SU-DHL-6 (cell line): ENCODE data around the gene BAHD1.

ENCODE experiments used
- H2AFZ ChIP-seq: fragments of 200-600 bp; sonication (generic); 2 replicates; pipeline ENCODE4 v1.6.1; 2014; ENCODE audit warnings: low read depth, mild to moderate bottlenecking, moderate library complexity, mixed read lengths, antibody characterized with exemption, low read length; ENCODE audit not compliant: severe bottlenecking
- H3F3A ChIP-seq: fragments of 200-600 bp; shearing (Covaris generic); 2 replicates; pipeline ENCODE4 v1.6.0; 2016; ENCODE audit warnings: antibody characterized with exemption, mild to moderate bottlenecking; ENCODE audit not compliant: insufficient read depth
- H3K27ac ChIP-seq: fragments of 200-600 bp; sonication (generic); 2 replicates; pipeline ENCODE4 v1.5.1; 2016; ENCODE audit warnings: low read depth, mild to moderate bottlenecking, low read length, moderate library complexity, mixed read lengths
- H3K27me3 ChIP-seq: fragments of 200-600 bp; sonication (generic), shearing (Covaris generic); 2 replicates; pipeline ENCODE4 v1.6.0; 2014; ENCODE audit warnings: mild to moderate bottlenecking, low read length
- H3K36me3 ChIP-seq: fragments of 200-600 bp; sonication (generic); 2 replicates; pipeline ENCODE4 v1.6.1; 2014; ENCODE audit warnings: mild to moderate bottlenecking, low read length, mixed read lengths
- H3K4me2 ChIP-seq: fragments of 300-600, 200-600 bp; shearing (Covaris generic), sonication (generic); 2 replicates; pipeline ENCODE4 v1.6.0; 2014; ENCODE audit warnings: low read length, low read depth, mild to moderate bottlenecking; ENCODE audit not compliant: poor library complexity, severe bottlenecking
- H3K4me3 ChIP-seq: fragments of 200-600 bp; sonication (generic); 2 replicates; pipeline ENCODE4 v1.5.1; 2014; ENCODE audit warnings: antibody characterized with exemption, low read length, mild to moderate bottlenecking, mixed read lengths; ENCODE audit not compliant: insufficient read depth, poor library complexity, severe bottlenecking
- H3K79me2 ChIP-seq: fragments of 200-600 bp; sonication (generic); 2 replicates; pipeline ENCODE4 v1.6.1; 2014; ENCODE audit warnings: mild to moderate bottlenecking, low read length, moderate library complexity; ENCODE audit not compliant: insufficient read depth
- H3K9ac ChIP-seq: fragments of 200-600 bp; sonication (generic); 2 replicates; pipeline ENCODE4 v1.7.0; 2014; ENCODE audit warnings: mild to moderate bottlenecking, low read length
- H3K9me2 ChIP-seq: fragments of 200-600 bp; sonication (generic); replicated peaks from 2 replicates; pipeline ENCODE4 v1.6.1; 2014; ENCODE audit warnings: low read length; ENCODE audit not compliant: insufficient read depth
- H3K9me3 ChIP-seq: fragments of 200-600 bp; sonication (generic); 2 replicates; pipeline ENCODE4 v1.6.1; 2014; ENCODE audit warnings: low read length, mixed read lengths; ENCODE audit not compliant: insufficient read depth
- H4K20me1 ChIP-seq: fragments of 200-600 bp; sonication (generic); 2 replicates; pipeline ENCODE4 v1.6.1; 2014; ENCODE audit warnings: low read depth, mild to moderate bottlenecking, antibody characterized with exemption, low read length, moderate library complexity, mixed read lengths
- EZH2phosphoT487 ChIP-seq: fragments of 200-600 bp; sonication (generic), shearing (Covaris generic); conservative IDR thresholded peaks from 2 replicates; pipeline ENCODE4 v1.6.1; 2018; ENCODE audit warnings: mild to moderate bottlenecking, antibody characterized with exemption, low read length, moderate library complexity, mixed read lengths
- TF ChIP-seq, protein P1 (sequence below): fragments of 200-600 bp; sonication (generic); IDR thresholded peaks from one replicate; pipeline ENCODE4 v1.5.1; 2017; ENCODE audit warnings: antibody characterized with exemption, mild to moderate bottlenecking, low read length, moderate library complexity; ENCODE audit not compliant: insufficient read depth, poor library complexity, severe bottlenecking

The BAHD1 gene

DNA sequence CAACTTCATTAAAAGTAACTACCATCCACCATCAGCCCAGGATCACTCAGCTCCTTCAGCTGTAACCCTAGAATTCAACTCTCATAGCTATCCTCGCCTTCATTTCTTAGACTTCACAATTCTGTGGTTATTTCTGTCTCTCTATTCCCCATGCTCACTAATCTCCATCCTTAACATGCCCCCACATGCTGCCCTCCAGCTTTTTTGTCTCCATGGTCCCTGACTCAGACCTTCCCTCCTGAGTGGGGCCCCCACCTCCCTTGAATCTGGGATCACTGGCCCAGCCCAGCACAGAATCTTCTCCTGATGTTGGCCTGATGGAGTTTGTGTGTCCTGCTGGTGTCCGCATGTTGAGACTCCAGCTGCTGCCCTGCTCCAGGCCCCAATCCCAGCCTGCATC lies 71.7 kb downstream of the BAHD1 start:
- Histone ChIP-seq H3K4me3 (no peak overlapping the region), H3K27ac (no peak overlapping the region), H4K20me1 (no peaks in the 10 kb centered on the region), H3K9me3 (no peaks in the 10 kb centered on the region), H2AFZ (no peak overlapping the region), H3K4me2 (no peak overlapping the region), H3K27me3 (no peaks in the 10 kb centered on the region; the same call in 1 of the 2 replicates), H3F3A (no peaks in the 10 kb centered on the region), H3K36me3 (no peaks in the 10 kb centered on the region), H3K79me2 (no peaks in the 10 kb centered on the region), H3K9me2 (no peaks in the 10 kb centered on the region), H3K9ac (no peak overlapping the region)
- TF ChIP-seq, protein P1, sequence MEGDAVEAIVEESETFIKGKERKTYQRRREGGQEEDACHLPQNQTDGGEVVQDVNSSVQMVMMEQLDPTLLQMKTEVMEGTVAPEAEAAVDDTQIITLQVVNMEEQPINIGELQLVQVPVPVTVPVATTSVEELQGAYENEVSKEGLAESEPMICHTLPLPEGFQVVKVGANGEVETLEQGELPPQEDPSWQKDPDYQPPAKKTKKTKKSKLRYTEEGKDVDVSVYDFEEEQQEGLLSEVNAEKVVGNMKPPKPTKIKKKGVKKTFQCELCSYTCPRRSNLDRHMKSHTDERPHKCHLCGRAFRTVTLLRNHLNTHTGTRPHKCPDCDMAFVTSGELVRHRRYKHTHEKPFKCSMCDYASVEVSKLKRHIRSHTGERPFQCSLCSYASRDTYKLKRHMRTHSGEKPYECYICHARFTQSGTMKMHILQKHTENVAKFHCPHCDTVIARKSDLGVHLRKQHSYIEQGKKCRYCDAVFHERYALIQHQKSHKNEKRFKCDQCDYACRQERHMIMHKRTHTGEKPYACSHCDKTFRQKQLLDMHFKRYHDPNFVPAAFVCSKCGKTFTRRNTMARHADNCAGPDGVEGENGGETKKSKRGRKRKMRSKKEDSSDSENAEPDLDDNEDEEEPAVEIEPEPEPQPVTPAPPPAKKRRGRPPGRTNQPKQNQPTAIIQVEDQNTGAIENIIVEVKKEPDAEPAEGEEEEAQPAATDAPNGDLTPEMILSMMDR: no peak
- TF ChIP-seq EZH2phosphoT487: no peak

DNA sequence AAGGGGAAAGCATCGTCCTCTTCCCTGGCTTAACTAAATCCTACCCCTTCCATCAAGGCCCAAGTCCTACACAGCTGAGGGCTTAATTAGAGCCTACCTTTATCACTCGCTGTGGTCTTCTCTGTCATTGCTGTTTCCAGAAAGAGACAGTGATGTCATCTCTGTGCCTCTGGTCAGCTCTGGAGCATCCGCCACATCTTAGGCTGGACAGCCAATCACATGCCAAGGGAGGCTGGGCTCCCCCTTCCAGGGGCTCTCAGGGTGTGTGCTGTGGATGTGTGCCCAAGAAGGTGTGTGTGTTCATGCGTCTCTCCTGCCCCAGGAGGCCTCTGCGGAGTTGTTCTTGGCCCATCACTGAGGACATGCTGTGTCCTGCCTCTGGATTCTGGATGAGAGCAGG lies 72.9 kb downstream of the BAHD1 start:
- H2AFZ ChIP-seq: no peak overlapping the region
- no peaks in the 10 kb centered on the region for H3K9me2 ChIP-seq
- no peak for TF ChIP-seq EZH2phosphoT487
- TF ChIP-seq, protein P1: no peak
- H3F3A ChIP-seq: no peaks in the 10 kb centered on the region
- H3K36me3 ChIP-seq: no peaks in the 10 kb centered on the region
- no peak overlapping the region for H3K27ac ChIP-seq
- no peaks in the 10 kb centered on the region for H4K20me1 ChIP-seq
- no peaks in the 10 kb centered on the region for H3K27me3 ChIP-seq
- no peak overlapping the region for H3K9ac ChIP-seq
- no peak overlapping the region for H3K4me3 ChIP-seq
- no peaks in the 10 kb centered on the region for H3K9me3 ChIP-seq
- H3K4me2 ChIP-seq: no peak overlapping the region
- no peaks in the 10 kb centered on the region for H3K79me2 ChIP-seq

DNA sequence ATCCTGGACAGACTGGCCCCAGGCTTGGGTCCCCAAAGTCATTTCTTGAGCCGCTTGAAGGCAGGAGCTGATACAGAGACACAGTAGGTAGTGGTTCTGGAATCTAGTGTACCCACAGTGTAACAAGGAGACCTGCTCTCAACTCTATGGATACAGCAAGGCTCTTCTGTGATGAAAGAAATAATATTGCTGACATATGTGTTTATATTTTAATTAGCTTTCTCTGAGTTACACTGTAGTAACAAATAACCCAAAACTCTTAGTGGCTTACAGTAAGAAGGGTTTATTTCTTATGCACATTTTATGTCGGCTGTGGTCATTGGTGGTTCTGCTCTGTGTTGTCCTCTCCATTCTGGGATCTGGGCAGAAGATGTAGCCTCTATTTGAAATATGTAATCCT lies 75.6 kb downstream of the BAHD1 start:
- H3F3A ChIP-seq: peaks cover 4% of the 10 kb centered on the region; the same call in 1 of the 2 replicates
- H3K4me3 ChIP-seq: no peak overlapping the region
- H3K4me2 ChIP-seq: no peak overlapping the region
- no peaks in the 10 kb centered on the region for H3K9me3 ChIP-seq
- TF ChIP-seq, protein P1: no peak
- no peak for TF ChIP-seq EZH2phosphoT487
- no peaks in the 10 kb centered on the region for H3K9me2 ChIP-seq
- no peaks in the 10 kb centered on the region for H3K36me3 ChIP-seq
- H2AFZ ChIP-seq: no peak overlapping the region
- no peaks in the 10 kb centered on the region for H3K27me3 ChIP-seq
- no peaks in the 10 kb centered on the region for H4K20me1 ChIP-seq
- no peak overlapping the region for H3K27ac ChIP-seq
- no peak overlapping the region for H3K9ac ChIP-seq
- no peaks in the 10 kb centered on the region for H3K79me2 ChIP-seq
